ENCODE results near the gene BPIFB1. TPM values are rescaled to one million over a fixed set of nuclear protein-coding genes. Genes with fewer than 3 reads are reported as not detected.

BPIFB1 gene
- total and polyA plus RNA-seq, 2 of the 8 experiments (the other 6 are each of a cell fraction or from before 2014, with no cell fraction given) = not detected

DNA sequence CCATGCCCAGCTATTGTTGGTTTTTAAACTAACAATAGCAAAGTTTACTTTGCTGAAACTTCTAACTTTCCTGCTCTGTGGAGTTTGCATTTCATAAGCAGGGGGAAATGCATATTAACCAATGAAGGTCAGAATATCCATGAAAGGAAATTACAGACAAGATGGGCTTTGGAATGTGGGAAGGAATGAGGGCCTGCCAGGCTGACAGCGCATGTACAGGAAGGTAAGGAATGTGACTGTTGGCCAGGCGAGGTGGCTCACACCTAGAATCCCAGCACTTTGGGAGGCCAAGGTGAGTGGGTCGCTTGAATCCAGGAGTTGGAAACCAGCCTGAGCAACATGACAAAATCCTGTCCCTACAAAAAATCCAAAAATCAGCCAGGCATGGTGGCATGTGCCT is 68.7 kb downstream of the BPIFB1 start:
- 63% methylated on average over 3 of the region's 3 CpGs; no CpG with 5 or more reads in 1 of the 2 experiments for WGBS, 2 experiments (ENCODE audit: extremely low coverage in 1 of 2, insufficient coverage in 1 of 2, insufficient read length in 1 of 2, insufficient replicate concordance in 2 of 2, low coverage in 1 of 2, low lambda C conversion rate in 2 of 2, missing lambda C conversion rate in 1 of 2)
- peak overlapping the region; percentile 85 for H2BK5ac ChIP-seq (ENCODE audit: low read depth, low read length)
- H3K23ac ChIP-seq (ENCODE audit: insufficient read length) = no peak overlapping the region
- CTCF ChIA-PET (ENCODE audit: partially characterized antibody) = no interaction called here
- no peaks in the 10 kb centered on the region for H3K9me3 ChIP-seq (ENCODE audit: insufficient read depth in 2 of 2, low read depth in 1 of 2, low read length in 1 of 2)
- no peak overlapping the region for H3K18ac ChIP-seq (ENCODE audit: extremely low read depth, low read length)
- POLR2A ChIA-PET (ENCODE audit: partially characterized antibody) = no interaction called here
- H4K8ac ChIP-seq (ENCODE audit: extremely low read depth, insufficient read depth, low read length) = no peak overlapping the region
- H2BK15ac ChIP-seq (ENCODE audit: low read length) = no peak overlapping the region
- no peak for DNase-seq (ENCODE audit: low read depth in 1 of 2, low spot score in 2 of 2)
- H3K56ac ChIP-seq (replicated peaks; ENCODE audit: insufficient read length, low read depth, low read length) = no peak overlapping the region
- H4K20me1 ChIP-seq (replicated peaks in 1 of 2; ENCODE audit: control insufficient read depth in 1 of 2, insufficient read depth in 2 of 2, low read length in 2 of 2) = no peaks in the 10 kb centered on the region
- FAIRE-seq = no peak
- H2BK120ac ChIP-seq (replicated peaks; ENCODE audit: low read depth, low read length) = no peak overlapping the region
- no peaks in the 10 kb centered on the region for H3K27me3 ChIP-seq (replicated peaks in 1 of 4; ENCODE audit: control insufficient read depth in 3 of 4, extremely low read depth in 1 of 4, insufficient read depth in 3 of 4, low read length in 3 of 4)
- H3K79me2 ChIP-seq (ENCODE audit: control insufficient read depth in 1 of 2, insufficient read depth in 2 of 2, low read length in 2 of 2) = no peaks in the 10 kb centered on the region
- H2BK20ac ChIP-seq (ENCODE audit: low read length) = no peak overlapping the region
- H3K9ac ChIP-seq (replicated peaks in 1 of 4; ENCODE audit: extremely low read depth in 1 of 4, low read depth in 3 of 4, low read length in 3 of 4) = no peak overlapping the region
- H3K4me2 ChIP-seq (ENCODE audit: insufficient read depth in 1 of 2, low read depth in 2 of 2, low read length in 2 of 2) = no peak overlapping the region
- H3K36me3 ChIP-seq (ENCODE audit: control insufficient read depth in 2 of 4, insufficient read depth in 4 of 4, low read length in 3 of 4) = no peaks in the 10 kb centered on the region
- no peak overlapping the region for H3K4ac ChIP-seq (replicated peaks; ENCODE audit: insufficient read length, low read depth, low read length)
- peak overlapping the region; percentile 50; the same call in 1 of the 2 replicates for H2BK12ac ChIP-seq (ENCODE audit: low read depth, low read length)
- H3K4me1 ChIP-seq (replicated peaks in 1 of 4; ENCODE audit: control insufficient read depth in 3 of 4, insufficient read depth in 4 of 4, low read length in 3 of 4) = peaks cover 9 to 15% (median 10%) of the 10 kb centered on the region in 4 experiments; a peak in 6 of 7 replicates
- no peak overlapping the region for H4K5ac ChIP-seq (ENCODE audit: insufficient read length, low read depth, low read length)
- no peak overlapping the region for H3K14ac ChIP-seq (ENCODE audit: insufficient read length)
- H3K79me1 ChIP-seq (ENCODE audit: low read depth, low read length) = no peaks in the 10 kb centered on the region
- no peak overlapping the region for H2AFZ ChIP-seq (ENCODE audit: low read length)
- no peaks in the 10 kb centered on the region for H3K23me2 ChIP-seq (ENCODE audit: low read depth, low read length)
- peak overlapping the region; percentile 94; the same call in 1 of the 2 replicates for H2AK5ac ChIP-seq (ENCODE audit: low read depth, low read length)
- no peak overlapping the region for H3K27ac ChIP-seq (ENCODE audit: low read depth, low read length)
- TF ChIP-seq RFX5 (IDR thresholded peaks at IDR 0.05; ENCODE audit: borderline replicate concordance, low read depth, low read length) = no peak
- no peak for TF ChIP-seq SP1 (IDR thresholded peaks at IDR 0.05; ENCODE audit: low read depth, low read length)
- TF ChIP-seq SIN3A (conservative IDR thresholded peaks at IDR 0.05 in 1 of 2, IDR thresholded peaks at IDR 0.05 in 1 of 2; ENCODE audit: low read depth in 1 of 2, low read length in 2 of 2) = no peak
- H4K91ac ChIP-seq (replicated peaks; ENCODE audit: insufficient read length, low read length) = no peak overlapping the region
- H3K4me3 ChIP-seq (ENCODE audit: extremely low read depth in 1 of 4, insufficient read depth in 2 of 4, low read depth in 3 of 4, low read length in 4 of 4) = no peak overlapping the region

Measured in H1 (cell line).